HG02571 (cell line): ENCODE results near the gene GOLGA6L2.
"Not testable (repeated sequence)": the region's sequence is repeated elsewhere in the genome, so short reads cannot be mapped to it uniquely, and the experiment has no call there.

Experiments used
- ATAC-seq: cut with Tn5 transposase; IDR thresholded peaks from one replicate; pipeline ENCODE4 v1.9.1; 2021; ENCODE audit warnings: mild to moderate bottlenecking, moderate library complexity; ENCODE audit not compliant: unreplicated experiment

Gene GOLGA6L2

DNA sequence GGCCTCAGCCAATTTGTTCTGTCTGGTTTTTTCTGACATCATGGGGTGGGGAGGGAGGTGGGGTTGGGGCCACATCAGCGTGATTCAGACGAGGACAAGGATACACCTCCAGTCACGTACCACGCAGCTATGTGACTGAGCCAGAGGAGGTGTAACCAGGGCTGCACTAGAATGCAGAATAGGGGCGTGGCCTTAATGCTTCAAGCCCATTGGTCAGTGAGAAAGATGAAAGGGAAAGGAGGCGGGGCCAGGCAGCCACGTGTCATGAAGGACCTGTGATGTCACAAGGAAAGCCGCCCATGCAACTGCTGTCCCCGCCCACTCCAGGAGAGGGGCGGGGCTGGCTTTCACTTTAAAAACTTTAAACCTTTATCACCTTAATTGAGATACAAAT, at the start of gene GOLGA6L2:
TSS of gene GOLGA6L2 (minus strand) at position 137 of the 394 bp plus-strand sequence. CDS start at position 75, 62 bp downstream.
- ATAC-seq, result no peak

- ATAC-seq, result no peak
These were observed 37.8 kb upstream of the GOLGA6L2 start for GRCh38 chr15:23484870-23485269.

- no peak for ATAC-seq
These were observed 36.8 kb upstream of the GOLGA6L2 start for GRCh38 chr15:23483821-23484299.

- no peak for ATAC-seq
These were observed 35.9 kb upstream of the GOLGA6L2 start for GRCh38 chr15:23482764-23483489.

- ATAC-seq, result no peak
These were observed 35.2 kb upstream of the GOLGA6L2 start for GRCh38 chr15:23482228-23482627.

DNA sequence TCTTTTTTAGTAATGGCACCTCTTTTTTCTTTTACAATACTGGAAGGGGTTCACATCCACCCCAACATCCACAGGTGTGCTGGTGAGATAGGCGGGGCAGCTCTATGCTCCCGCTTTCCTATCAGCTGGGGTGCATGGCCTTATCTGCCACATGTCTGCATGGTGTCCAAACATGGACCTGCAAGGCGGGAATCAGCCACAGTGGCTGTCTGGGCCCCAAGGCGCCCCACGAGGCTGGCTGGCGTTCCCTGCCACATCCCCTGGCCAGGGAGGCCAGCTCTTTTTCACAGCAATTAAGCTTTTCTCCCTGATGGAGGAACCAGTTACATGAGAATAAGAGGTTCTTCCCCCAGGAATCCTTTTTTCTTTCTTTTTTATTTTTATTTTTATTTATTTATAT, 30.9 kb upstream of the GOLGA6L2 start:
- no peak for ATAC-seq

GRCh38 chr15:23472678-23473077, 25.6 kb upstream of the GOLGA6L2 start:
- no peak for ATAC-seq

- ATAC-seq, result no peak
These were observed 25.0 kb upstream of the GOLGA6L2 start for GRCh38 chr15:23472033-23472432.

- no peak for ATAC-seq
These were observed 20.1 kb upstream of the GOLGA6L2 start for GRCh38 chr15:23467110-23467600.

DNA sequence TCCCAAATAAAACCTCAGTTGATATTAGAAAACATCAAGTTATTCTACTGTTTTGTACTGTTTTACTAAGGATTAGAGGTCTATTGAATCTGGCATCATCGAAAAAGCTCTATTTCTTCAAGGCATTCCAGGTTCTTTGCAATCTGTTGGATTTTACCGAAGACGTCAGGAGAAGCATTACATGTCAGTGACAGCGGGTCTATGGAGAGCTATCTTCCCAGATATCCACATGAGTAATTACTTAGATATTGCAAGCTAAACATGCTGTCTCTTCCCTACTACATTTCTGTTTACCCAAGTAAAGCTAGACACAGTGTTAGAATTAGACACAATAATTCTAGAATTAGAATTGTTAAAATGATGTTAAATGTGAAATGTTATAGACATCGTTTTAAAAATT, 10.8 kb upstream of the GOLGA6L2 start:
- ATAC-seq, result no peak

GRCh38 chr15:23446215-23447106, 582 bp downstream of the GOLGA6L2 start:
- ATAC-seq, result no peak

- no peak for ATAC-seq
These were observed 2.8 kb downstream of the GOLGA6L2 start for GRCh38 chr15:23444269-23444668.

- ATAC-seq, result no peak
These were observed 5.8 kb downstream of the GOLGA6L2 start for GRCh38 chr15:23441204-23441603.

GRCh38 chr15:23440596-23440995, 6.4 kb downstream of the GOLGA6L2 start:
- ATAC-seq, result no peak

GRCh38 chr15:23439513-23439912, 7.5 kb downstream of the GOLGA6L2 start:
- ATAC-seq, result no peak

DNA sequence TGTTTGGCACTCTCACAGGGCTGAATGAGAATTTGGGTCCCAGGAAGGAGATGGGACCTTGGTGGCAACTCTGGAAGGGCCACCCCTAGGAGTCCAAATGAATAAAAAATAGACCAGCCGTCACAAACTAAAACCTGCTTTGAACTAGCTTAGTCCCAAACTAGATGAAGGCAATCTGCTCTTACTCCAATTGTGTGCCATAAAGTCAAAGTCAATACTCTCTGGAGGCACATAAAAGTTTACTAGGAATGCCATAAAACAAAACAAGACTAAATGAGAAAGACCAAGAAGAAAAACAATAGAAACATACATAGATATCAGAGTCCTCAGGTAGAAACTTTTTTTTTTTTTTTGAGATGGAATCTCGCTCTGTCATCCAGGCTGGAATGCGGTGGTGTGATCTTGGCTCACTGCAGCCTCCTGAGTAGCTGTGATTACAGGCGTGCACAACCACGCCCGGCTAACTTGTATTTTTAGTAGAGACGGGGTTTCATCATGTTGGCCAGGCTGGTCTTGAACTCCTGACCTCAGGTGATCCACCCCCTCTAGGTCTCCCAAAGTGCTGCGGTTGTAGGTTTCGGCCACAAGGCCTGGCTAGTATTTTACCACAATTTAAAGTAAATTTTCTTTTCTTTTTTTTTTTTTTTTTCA, 8.1 kb downstream of the GOLGA6L2 start:
- no peak for ATAC-seq

DNA sequence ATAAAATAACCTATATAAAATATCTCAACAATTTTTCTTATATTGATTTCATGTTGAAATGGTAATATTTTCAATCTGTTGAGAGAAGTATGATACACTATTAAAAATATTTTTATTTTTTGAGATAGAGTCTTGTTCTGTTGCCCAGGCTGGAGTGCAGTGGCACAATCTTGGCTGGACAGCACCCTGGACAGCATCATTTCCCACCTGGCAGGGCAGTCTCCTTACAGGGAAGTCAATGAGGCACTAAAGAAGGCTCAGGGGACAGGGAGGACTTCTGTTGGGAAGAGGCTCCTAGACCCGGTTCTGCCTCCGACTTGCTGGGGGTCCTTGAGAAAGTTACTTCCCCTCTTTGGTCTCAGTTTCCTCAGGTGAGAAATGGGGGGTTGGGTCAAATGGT, 9.4 kb downstream of the GOLGA6L2 start:
- ATAC-seq, result no peak

GRCh38 chr15:23437146-23437545, 9.9 kb downstream of the GOLGA6L2 start:
- ATAC-seq, result no peak

GRCh38 chr15:23436421-23436820, 10.6 kb downstream of the GOLGA6L2 start:
- ATAC-seq, result no peak

DNA sequence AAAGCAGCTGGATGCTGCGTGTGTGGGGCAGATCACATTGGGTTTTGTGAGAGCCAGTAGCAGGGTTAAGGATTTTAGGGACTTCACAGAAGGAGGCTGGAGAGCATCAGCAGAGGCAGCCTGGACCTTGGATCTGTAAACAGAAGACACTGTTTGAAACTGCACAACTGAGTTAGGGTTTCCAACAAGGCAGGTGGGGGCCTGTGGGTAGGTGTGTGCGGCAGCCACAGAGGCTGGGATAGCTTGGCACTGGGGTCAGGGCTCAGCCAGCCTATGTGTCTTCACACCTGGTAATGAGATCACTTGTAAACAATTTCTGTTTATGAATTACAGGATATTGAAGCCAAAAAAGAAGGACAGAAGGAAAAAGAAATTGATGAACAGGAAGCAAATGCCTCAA, 12.3 kb downstream of the GOLGA6L2 start:
- ATAC-seq, result not testable (repeated sequence)

DNA sequence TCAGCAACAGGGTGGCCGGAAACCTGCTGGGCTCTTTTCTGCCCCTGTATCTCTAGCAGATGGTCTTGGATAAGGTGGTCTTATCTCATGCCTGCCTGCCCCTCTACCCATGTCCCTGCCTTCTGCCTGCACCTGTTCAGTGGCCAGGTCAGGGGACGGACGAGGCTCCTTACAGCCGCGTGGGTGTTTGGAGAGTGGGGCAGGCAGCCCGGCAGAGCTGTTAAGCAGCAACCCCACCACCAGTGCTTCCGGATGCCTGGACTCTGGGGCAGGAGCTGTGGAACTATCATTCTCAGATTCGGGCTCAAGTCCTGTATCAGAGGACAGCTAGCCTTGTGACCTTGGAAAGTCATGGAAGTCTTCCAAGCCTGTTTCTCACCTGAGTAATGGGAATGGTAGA, 21.7 kb downstream of the GOLGA6L2 start:
- not testable (repeated sequence) for ATAC-seq
